D721Med (cell line): ENCODE measurements around the gene SMG9.

Experiments used
- DNase-seq: peaks from one replicate; pipeline ENCODE4 v3.0.0; 2011; ENCODE audit warnings: low spot score; ENCODE audit not compliant: insufficient read length
- FAIRE-seq: peaks from 2 replicates; lab custom pipeline; 2011; peaks lifted over from hg19 to GRCh38; lab: Jason Lieb, UNC
- CTCF ChIP-seq: IDR thresholded peaks from 2 replicates; pipeline ENCODE4 v1.5.1; 2012; ENCODE audit warnings: mild to moderate bottlenecking, control low read depth; ENCODE audit not compliant: insufficient read depth; ENCODE audit errors: missing control alignments

The SMG9 gene

GRCh38 chr19:43724896-43725295 lies 29.9 kb downstream of the SMG9 start:
- FAIRE-seq = no peak
- DNase-seq = no peak
- TF ChIP-seq CTCF = no peak

DNA sequence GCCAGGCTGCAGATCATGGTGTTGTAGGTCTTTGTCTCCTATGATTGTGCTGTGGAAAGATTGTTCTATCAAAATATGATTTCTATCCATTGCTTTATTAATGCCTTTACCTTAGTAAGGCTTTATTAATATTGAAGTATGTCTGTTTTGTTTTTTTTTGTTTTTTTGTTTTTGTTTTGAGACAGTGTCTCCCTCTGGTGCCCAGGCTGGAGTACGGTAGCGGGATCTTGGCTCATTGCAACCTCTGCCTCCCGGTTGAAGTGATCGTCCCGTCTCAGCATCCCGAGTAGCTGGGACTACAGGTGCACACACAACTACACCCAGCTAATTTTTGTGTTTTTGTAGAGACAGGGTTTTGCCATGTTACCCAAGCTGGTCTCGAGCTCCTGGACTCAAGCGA lies 31.2 kb downstream of the SMG9 start:
- DNase-seq (no peak), FAIRE-seq (no peak)
- TF ChIP-seq CTCF = no peak

DNA sequence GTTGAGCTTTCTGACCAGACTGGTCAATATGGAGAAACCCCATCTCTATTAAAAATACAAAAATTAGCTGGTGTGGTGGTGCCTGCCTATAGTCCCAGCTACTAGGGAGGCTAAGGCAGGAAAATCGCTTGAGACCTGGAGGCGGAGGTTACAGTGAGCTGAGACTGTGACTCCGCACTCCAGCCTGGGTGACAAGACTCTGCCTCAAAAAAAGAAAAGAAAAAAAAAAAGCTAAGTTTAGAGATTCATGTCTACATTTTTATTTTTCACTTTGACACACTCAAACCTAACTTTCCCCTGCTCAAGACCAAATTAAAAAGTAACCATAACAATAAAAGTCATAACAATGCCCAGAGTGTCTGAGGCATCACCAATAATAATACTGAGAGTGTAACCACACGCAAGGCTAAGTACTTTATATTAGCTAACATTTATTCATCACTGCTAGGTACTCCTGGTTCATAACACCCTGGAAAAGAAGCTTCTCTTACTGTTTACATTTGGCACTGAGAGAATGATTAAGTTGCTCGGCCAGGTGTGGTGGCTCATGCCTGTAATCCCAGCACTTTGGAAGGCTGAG lies 33.2 kb downstream of the SMG9 start:
- no peak for TF ChIP-seq CTCF
- FAIRE-seq = no peak
- DNase-seq = no peak

DNA sequence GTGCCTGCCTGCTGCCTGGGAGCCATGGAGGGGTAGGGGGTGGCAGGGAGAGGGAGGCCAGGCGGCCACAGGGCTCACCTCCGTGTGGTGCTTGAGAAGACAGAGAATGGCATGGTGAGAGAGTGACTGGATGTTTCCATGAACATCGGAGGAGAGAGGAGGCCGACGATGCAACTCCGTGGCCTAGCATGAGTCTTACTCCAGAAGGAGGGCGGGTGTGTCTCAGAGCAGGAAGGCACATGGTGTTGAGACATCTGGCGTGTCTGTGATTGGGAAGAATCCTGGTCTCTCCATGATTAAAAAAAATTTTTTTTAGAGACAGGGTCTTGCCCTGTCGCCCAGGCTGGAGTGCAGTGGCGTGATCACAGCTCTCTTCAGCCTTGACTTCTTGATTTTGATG lies 33.8 kb downstream of the SMG9 start:
- DNase-seq (no peak), FAIRE-seq (no peak)
- TF ChIP-seq CTCF = no peak

DNA sequence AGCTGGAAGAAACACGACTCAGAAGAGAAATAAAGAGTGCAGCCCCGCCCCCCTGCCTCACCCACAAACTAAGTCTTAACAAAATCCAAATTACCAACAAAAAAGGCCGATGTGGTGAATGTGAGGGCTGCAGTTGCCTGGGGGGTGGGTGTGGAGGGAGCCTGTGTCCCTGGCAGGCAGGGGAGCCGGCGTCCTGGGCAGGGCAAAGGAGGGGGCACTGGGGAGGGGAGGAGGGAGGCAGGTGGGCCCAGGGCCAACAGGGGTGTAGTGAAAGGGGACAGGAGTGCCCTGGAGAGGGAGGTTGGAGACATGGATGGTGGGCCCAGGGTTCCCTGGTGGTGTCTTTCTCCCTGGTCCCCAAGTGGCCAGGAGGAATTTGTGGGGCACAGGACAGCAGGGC lies 34.8 kb downstream of the SMG9 start:
- FAIRE-seq (no peak), DNase-seq (no peak)
- TF ChIP-seq CTCF = no peak

- no peak for DNase-seq
- FAIRE-seq = no peak
- TF ChIP-seq CTCF = no peak
These were observed 35.3 kb downstream of the SMG9 start for GRCh38 chr19:43719378-43719868.

DNA sequence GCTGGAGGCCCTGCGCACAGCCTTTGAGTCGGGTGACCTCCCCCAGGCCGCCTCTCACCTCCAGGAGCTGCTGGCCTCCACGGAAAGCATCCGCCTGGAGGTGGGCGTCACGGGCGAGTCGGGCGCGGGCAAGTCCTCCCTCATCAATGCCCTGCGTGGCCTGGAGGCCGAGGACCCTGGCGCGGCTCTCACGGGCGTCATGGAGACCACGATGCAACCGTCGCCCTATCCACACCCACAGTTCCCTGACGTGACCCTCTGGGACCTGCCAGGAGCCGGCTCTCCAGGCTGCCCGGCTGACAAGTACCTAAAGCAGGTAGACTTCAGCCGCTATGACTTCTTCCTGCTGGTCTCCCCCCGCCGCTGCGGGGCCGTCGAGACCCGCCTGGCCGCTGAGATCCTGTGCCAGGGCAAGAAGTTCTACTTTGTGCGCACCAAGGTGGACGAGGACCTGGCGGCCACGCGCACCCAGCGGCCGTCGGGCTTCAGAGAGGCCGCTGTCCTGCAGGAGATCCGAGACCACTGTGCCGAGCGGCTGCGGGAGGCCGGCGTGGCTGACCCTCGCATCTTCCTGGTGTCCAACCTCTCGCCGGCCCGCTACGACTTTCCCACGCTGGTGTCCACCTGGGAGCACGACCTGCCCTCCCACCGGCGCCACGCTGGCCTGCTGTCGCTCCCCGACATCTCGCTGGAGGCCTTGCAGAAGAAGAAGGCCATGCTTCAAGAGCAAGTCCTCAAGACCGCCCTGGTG lies 36.0 kb downstream of the SMG9 start:
- FAIRE-seq = no peak
- no peak for DNase-seq
- TF ChIP-seq CTCF = no peak
